K562 (cell line): ENCODE measurements around the gene PIK3C2G. TPM values are rescaled to one million over a fixed set of nuclear protein-coding genes. Genes with fewer than 3 reads are reported as not detected.

ENCODE experiments used
- ATAC-seq: fragments of 200-7000 bp; cut with Tn5 transposase; 3 replicates; pipeline ENCODE4 v1.9.1; 2020; ENCODE audit warnings: moderate library complexity
- BruUV-seq: library from RNA; stranded (reverse); fragments of 400-500 nt; replicated peaks from 2 replicates; lab custom pipeline; 2021; lab: Mats Ljungman, UMichigan
- CTCF ChIA-PET: fragments of 300-600 bp; formaldehyde crosslinking; extraction: SDS; loops from one replicate; lab custom pipeline; 2021; ENCODE audit warnings: low intra/inter-chr PET ratio; lab: Yijun Ruan, JAX
- POLR2A ChIA-PET: fragments of 300-600, 350-650 bp; sonication (Branson Sonifier 250); formaldehyde crosslinking; extraction: SDS; loops from one replicate; lab custom pipeline; 2021; ENCODE audit warnings: antibody characterized with exemption, inconsistent platforms; lab: Yijun Ruan, JAX
- DNase-seq, 4 experiments: peaks; one replicate each; pipeline versions ENCODE4 v3.0.0 to v3.0.0-alpha.2; 2011 to 2018; ENCODE audit warnings: low spot score in 3 of 4, mixed read lengths in 3 of 4; ENCODE audit errors: extremely low read depth in 1 of 4
- FAIRE-seq: peaks from 2 replicates; lab custom pipeline; 2011; peaks lifted over from hg19 to GRCh38; lab: Jason Lieb, UNC
- H2AFZ ChIP-seq: 2 replicates; pipeline ENCODE4 v1.6.0; 2011; ENCODE audit warnings: low read depth, low read length, control low read depth, inconsistent platforms
- H3K27ac ChIP-seq: fragments of 200-600 bp; 3 replicates; pipeline ENCODE4 v1.8.0; 2011; ENCODE audit warnings: low read depth, mild to moderate bottlenecking, control low read depth, inconsistent platforms, low read length, moderate library complexity, mixed read lengths; ENCODE audit errors: extremely low read depth
- H3K27me3 ChIP-seq, 2 experiments: fragments of 300-600 bp in 1 of 2; 2 replicates in 1 of 2; 3 replicates in 1 of 2; pipeline versions ENCODE4 v1.6.0 to v1.8.0; 2011; ENCODE audit warnings: inconsistent platforms in 2 of 2, low read length in 2 of 2, mild to moderate bottlenecking in 1 of 2, mixed read lengths in 1 of 2, moderate library complexity in 1 of 2; ENCODE audit not compliant: control insufficient read depth in 2 of 2, insufficient read depth in 2 of 2
- H3K36me3 ChIP-seq: fragments of 300-600 bp; 3 replicates; pipeline ENCODE4 v1.8.0; 2011; ENCODE audit warnings: mild to moderate bottlenecking, low read length, inconsistent platforms; ENCODE audit not compliant: control insufficient read depth, insufficient read depth
- H3K4me1 ChIP-seq, 2 experiments: fragments of 200-600 bp in 1 of 2; replicated peaks in 1 of 2; 2 replicates in 1 of 2; 3 replicates in 1 of 2; pipeline versions ENCODE4 v1.5.1 to v1.8.0; 2011; ENCODE audit warnings: inconsistent platforms in 2 of 2, low read length in 2 of 2, mild to moderate bottlenecking in 1 of 2, mixed read lengths in 1 of 2, moderate library complexity in 1 of 2; ENCODE audit not compliant: control insufficient read depth in 2 of 2, insufficient read depth in 2 of 2
- H3K4me2 ChIP-seq: 2 replicates; pipeline ENCODE4 v1.6.1; 2011; ENCODE audit warnings: low read length, control low read depth, inconsistent platforms, mixed read lengths; ENCODE audit not compliant: insufficient read depth
- H3K4me3 ChIP-seq: fragments of 200-600 bp; sonication (generic), shearing (Covaris generic); 2 replicates; pipeline ENCODE4 v1.5.1; 2016; ENCODE audit warnings: control low read depth, inconsistent platforms
- H3K79me2 ChIP-seq: fragments of 200-600 bp; 3 replicates; pipeline ENCODE4 v1.8.0; 2011; ENCODE audit warnings: low read length, inconsistent platforms; ENCODE audit not compliant: control insufficient read depth, insufficient read depth
- H3K9ac ChIP-seq, 2 experiments: 2 replicates each; pipeline versions ENCODE4 v1.6.0 to v1.6.1; 2011; ENCODE audit warnings: low read depth in 2 of 2, low read length in 2 of 2, control low read depth in 1 of 2, inconsistent platforms in 1 of 2, mild to moderate bottlenecking in 1 of 2, mixed read lengths in 1 of 2; ENCODE audit not compliant: insufficient read depth in 1 of 2
- H3K9me1 ChIP-seq: one replicate; pipeline ENCODE4 v1.6.0; 2011; ENCODE audit warnings: inconsistent platforms, mild to moderate bottlenecking, low read length, moderate library complexity; ENCODE audit not compliant: control insufficient read depth, insufficient read depth
- H3K9me3 ChIP-seq: replicated peaks from 2 replicates; pipeline ENCODE4 v1.5.1; 2011; ENCODE audit warnings: low read depth, low read length, inconsistent platforms; ENCODE audit not compliant: control insufficient read depth, insufficient read depth
- H4K20me1 ChIP-seq: replicated peaks from 2 replicates; pipeline ENCODE4 v1.6.1; 2011; ENCODE audit warnings: low read length, inconsistent platforms, mixed read lengths; ENCODE audit not compliant: control insufficient read depth, insufficient read depth
- BRF2 ChIP-seq: IDR thresholded peaks from 3 replicates; pipeline ENCODE4 v1.6.1; 2011; ENCODE audit warnings: borderline replicate concordance, mild to moderate bottlenecking; ENCODE audit not compliant: insufficient read length, insufficient read depth
- CCAR2 ChIP-seq: fragments of 200-400 bp; formaldehyde crosslinking; IDR thresholded peaks from 2 replicates; pipeline ENCODE4 v1.6.1; 2017; ENCODE audit warnings: mild to moderate bottlenecking, low read depth, low read length
- DIDO1 ChIP-seq: fragments of 450-650 bp; IDR thresholded peaks from 2 replicates; pipeline ENCODE4 v1.6.1; 2016; ENCODE audit warnings: low read depth, missing biosample characterization, missing genetic modification characterization
- ESRRB ChIP-seq: fragments of 250-450 bp; sonication (Bioruptor Pico); IDR thresholded peaks from 2 replicates; pipeline ENCODE4 v1.5.0; 2020; ENCODE audit warnings: mild to moderate bottlenecking, moderate library complexity, borderline replicate concordance
- GATAD2A ChIP-seq: fragments of 450-650 bp; IDR thresholded peaks from 2 replicates; pipeline ENCODE4 v1.6.1; 2017
- KDM2B ChIP-seq: fragments of 250-450 bp; sonication (Bioruptor Pico); IDR thresholded peaks from 2 replicates; pipeline ENCODE4 v1.8.0; 2021; ENCODE audit warnings: mild to moderate bottlenecking, moderate library complexity
- MYNN ChIP-seq, 2 experiments: sonication (generic); formaldehyde crosslinking in 1 of 2; IDR thresholded peaks; 2 replicates each; pipeline versions ENCODE4 v1.5.0 to v1.6.1; 2016 to 2020; ENCODE audit warnings: antibody characterized with exemption in 1 of 2, missing genetic modification reagents in 1 of 2
- NONO ChIP-seq, 2 experiments: fragments of 200-400 bp in 1 of 2; fragments of 450-650 bp in 1 of 2; formaldehyde crosslinking in 1 of 2; IDR thresholded peaks; 2 replicates each; pipeline ENCODE4 v1.6.1; 2017; ENCODE audit warnings: low read depth in 2 of 2, mild to moderate bottlenecking in 2 of 2, moderate library complexity in 2 of 2, low read length in 1 of 2
- NR4A1 ChIP-seq, 2 experiments: fragments of 250-450 bp in 1 of 2; fragments of 450-650 bp in 1 of 2; sonication (Bioruptor Pico) in 1 of 2; IDR thresholded peaks; 2 replicates each; pipeline versions ENCODE4 v1.4.0 to v1.6.1; 2016 to 2020; ENCODE audit warnings: mild to moderate bottlenecking in 2 of 2, missing compliant biosample characterization in 1 of 2, missing genetic modification characterization in 1 of 2, moderate library complexity in 1 of 2
- PHB ChIP-seq: fragments of 250-450 bp; sonication (Bioruptor Pico); IDR thresholded peaks from 2 replicates; pipeline ENCODE4 v1.5.0; 2021
- PTRF ChIP-seq: fragments of 450-650 bp; IDR thresholded peaks from 2 replicates; pipeline ENCODE4 v1.6.1; 2016; ENCODE audit warnings: mild to moderate bottlenecking, missing genetic modification characterization, missing compliant biosample characterization
- SREBF1 ChIP-seq: fragments of 150-350 bp; IDR thresholded peaks from 2 replicates; pipeline ENCODE4 v1.6.1; 2014; ENCODE audit warnings: antibody characterized with exemption, low read depth, low read length, borderline replicate concordance
- SUPT5H ChIP-seq: fragments of 450-650 bp; IDR thresholded peaks from 2 replicates; pipeline ENCODE4 v1.6.1; 2016
- TCF7 ChIP-seq: sonication (generic); IDR thresholded peaks from 2 replicates; pipeline ENCODE4 v1.6.1; 2016; ENCODE audit warnings: antibody characterized with exemption, borderline replicate concordance
- TCFL5 ChIP-seq: fragments of 250-450 bp; sonication (Bioruptor Pico); conservative IDR thresholded peaks from 2 replicates; pipeline ENCODE4 v1.6.1; 2021; ENCODE audit warnings: mild to moderate bottlenecking, moderate library complexity, matching md5 sums
- WHSC1 ChIP-seq: IDR thresholded peaks from one replicate; pipeline ENCODE4 v1.6.1; 2012; ENCODE audit warnings: low read length, control low read depth, inconsistent platforms
- ZBTB49 ChIP-seq: sonication (generic); formaldehyde crosslinking; IDR thresholded peaks from 2 replicates; pipeline ENCODE4 v1.8.0; 2022; ENCODE audit warnings: missing genetic modification reagents, mild to moderate bottlenecking, borderline replicate concordance
- ZNF175 ChIP-seq: fragments of 200-800 bp; sonication (Bioruptor generic); IDR thresholded peaks from 2 replicates; pipeline ENCODE4 v1.6.1; 2016; ENCODE audit warnings: low read depth, mild to moderate bottlenecking, missing genetic modification characterization, missing compliant biosample characterization
- in situ Hi-C: fragments of 300-500 bp; cut with MboI; formaldehyde crosslinking; loops from 4 replicates; pipeline ENCODE4 v1.15.0; 2018; ENCODE audit warnings: inconsistent platforms, mixed read lengths
- intact Hi-C: fragments of 100-400 bp; cut with micrococcal nuclease; formaldehyde crosslinking; loops from 2 replicates; pipeline ENCODE4 v1.14.2; 2022
- polyA plus RNA-seq, 8 experiments: library from polyadenylated mRNA; depleted of rRNA in 4 of 8; stranded (reverse) in 5 of 8; unstranded in 3 of 8; fragments of >200 nt; fragmentation: Nextera tagmentation in 2 of 8; fragmentation: Illumina TruSeq in 1 of 8; extraction: Ambion mirVana in 2 of 8; extraction: Trizol in 1 of 8; gene quantifications; 2 replicates each; pipeline versions ENCODE4 v1.2.1 to v1.2.3, GENCODE V29; 2011 to 2014; ENCODE audit warnings: inconsistent platforms in 1 of 8, missing spikeins in 1 of 8
- total RNA-seq, 7 experiments: library from RNA; depleted of rRNA in 6 of 7; stranded (reverse); fragments of >200 nt in 6 of 7; fragmentation: Illumina TruSeq in 2 of 7; extraction: Trizol in 2 of 7; gene quantifications; 2 replicates each; pipeline versions ENCODE4 v1.2.1 to v1.2.3, GENCODE V29; 2011 to 2021; ENCODE audit warnings: low replicate concordance in 1 of 7

Gene PIK3C2G
- total and polyA plus RNA-seq, 9 of the 15 experiments (the other 6 are each of a cell fraction or from before 2014, with no cell fraction given) = not detected

- H3K4me1 ChIP-seq = no peaks in the 10 kb centered on the region
- no peak overlapping the region for H3K9ac ChIP-seq
- no peaks in the 10 kb centered on the region for H3K9me1 ChIP-seq
- no peak overlapping the region for H3K4me2 ChIP-seq
- H4K20me1 ChIP-seq = no peaks in the 10 kb centered on the region
- TF ChIP-seq MYNN (IDR thresholded peaks at IDR 0.05) = no peak
- TF ChIP-seq MYNN (CRISPR knock-in tag; IDR thresholded peaks at IDR 0.05) = no peak
- TF ChIP-seq TCF7 = no peak
- TF ChIP-seq DIDO1 (tag) = no peak
- TF ChIP-seq KDM2B (CRISPR knock-in tag) = no peak
- no peak for TF ChIP-seq GATAD2A
- TF ChIP-seq SUPT5H = no peak
- TF ChIP-seq SREBF1 = no peak
- no peak for TF ChIP-seq NONO (IDR thresholded peaks at IDR 0.05; ENCODE audit: low read depth in 2 of 2, low read length in 1 of 2)
- no peak for TF ChIP-seq NR4A1 (CRISPR knock-in tag; IDR thresholded peaks at IDR 0.05)
- TF ChIP-seq NR4A1 (tag; IDR thresholded peaks at IDR 0.05) = no peak
- no peak for TF ChIP-seq ZNF175 (CRISPR knock-in tag)
- no peak for TF ChIP-seq BRF2
- no peak for TF ChIP-seq ESRRB (CRISPR knock-in tag)
- TF ChIP-seq PHB (CRISPR knock-in tag) = no peak
- TF ChIP-seq ZBTB49 = no peak
- no peak for TF ChIP-seq CCAR2
- TF ChIP-seq WHSC1 = no peak
- no peak for TF ChIP-seq PTRF (tag)
- TF ChIP-seq TCFL5 (CRISPR knock-in tag) = no peak
- CTCF ChIA-PET = no interaction called here
- H3K36me3 ChIP-seq = no peaks in the 10 kb centered on the region
- H3K27ac ChIP-seq = no peak overlapping the region
- intact Hi-C loops = no loop called here
- no TSS peak for BruUV-seq
- no peaks in the 10 kb centered on the region for H3K79me2 ChIP-seq
- POLR2A ChIA-PET = no interaction called here
- no peaks in the 10 kb centered on the region for H3K9me3 ChIP-seq
- DNase-seq (no peak), ATAC-seq (no peak), FAIRE-seq (no peak)
- no peak overlapping the region for H3K4me3 ChIP-seq
- H2AFZ ChIP-seq = no peak overlapping the region
- in situ Hi-C loops = no loop called here
- H3K27me3 ChIP-seq = no peaks in the 10 kb centered on the region
These were observed 330.2 kb downstream of the PIK3C2G start for GRCh38 chr12:18591473-18591872.
